PFSK-1 (cell line): ENCODE measurements around the gene RNF141.

Experiments used
- FOXP2 ChIP-seq: optimal IDR thresholded peaks from 2 replicates; pipeline ENCODE3; 2011; ENCODE audit warnings: borderline replicate concordance, control low read depth, inconsistent platforms; ENCODE audit not compliant: insufficient read depth; ENCODE audit errors: extremely low read length, extremely low read depth
- POLR2AphosphoS5 ChIP-seq: IDR thresholded peaks from 2 replicates; pipeline ENCODE4 v1.6.1; 2012; ENCODE audit warnings: low read depth, mild to moderate bottlenecking, control low read depth, low read length, moderate library complexity
- REST ChIP-seq, 2 experiments: IDR thresholded peaks; 2 replicates each; pipeline versions ENCODE4 v1.6.1 to v1.8.0; 2011 to 2012; ENCODE audit warnings: low read depth in 2 of 2, low read length in 2 of 2, control low read depth in 1 of 2, inconsistent platforms in 1 of 2, mild to moderate bottlenecking in 1 of 2, moderate library complexity in 1 of 2; ENCODE audit not compliant: insufficient read depth in 1 of 2

GRCh38 chr11:10511181-10511621, 29.8 kb downstream of the RNF141 start:
- TF ChIP-seq FOXP2 (no peak), POLR2AphosphoS5 (no peak), REST (IDR thresholded peaks at IDR 0.05; ENCODE audit: insufficient read depth in 1 of 2, low read depth in 2 of 2, low read length in 2 of 2) (no peak)
